Measurements from ENCODE around the gene PRM1.
"Not testable (repeated sequence)": the region's sequence is repeated elsewhere in the genome, so short reads cannot be mapped to it uniquely, and the experiment has no call there.

The PRM1 gene

DNA sequence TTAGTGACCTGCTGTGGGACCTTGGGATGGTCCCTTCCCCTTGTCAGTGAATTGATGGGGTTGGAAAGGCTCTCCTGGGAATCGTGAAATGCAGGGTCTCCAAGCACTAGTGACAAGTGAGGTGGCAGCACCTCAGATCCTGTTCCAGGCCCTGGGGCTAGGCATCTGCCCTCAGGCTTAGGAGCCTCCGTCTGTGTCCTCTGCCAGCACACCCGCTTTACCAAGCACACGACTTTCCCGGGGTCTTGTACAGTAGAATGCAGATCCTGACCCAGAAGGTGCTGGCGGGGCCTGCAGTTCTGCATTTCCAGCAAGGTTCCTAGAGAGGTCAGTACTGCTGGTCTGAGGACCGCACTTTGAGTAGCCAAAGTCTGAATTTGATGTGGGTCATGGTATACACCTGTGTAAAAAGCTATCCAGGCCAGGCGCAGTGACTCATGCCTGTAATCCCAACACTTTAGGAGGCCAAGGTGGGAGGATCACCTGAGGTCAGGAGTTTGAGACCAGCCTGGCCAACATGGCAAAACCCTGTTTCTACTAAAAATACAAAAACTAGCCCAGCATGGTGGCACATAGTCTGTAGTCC, 33.3 kb upstream of the PRM1 start:
- DNase-seq (ENCODE audit: low read depth) = no peak

GRCh38 chr16:11313493-11314308, 32.6 kb upstream of the PRM1 start:
- no peak for DNase-seq (ENCODE audit: low read depth)

GRCh38 chr16:11312718-11313492, 31.8 kb upstream of the PRM1 start:
- no peak for DNase-seq (ENCODE audit: low read depth)

DNA sequence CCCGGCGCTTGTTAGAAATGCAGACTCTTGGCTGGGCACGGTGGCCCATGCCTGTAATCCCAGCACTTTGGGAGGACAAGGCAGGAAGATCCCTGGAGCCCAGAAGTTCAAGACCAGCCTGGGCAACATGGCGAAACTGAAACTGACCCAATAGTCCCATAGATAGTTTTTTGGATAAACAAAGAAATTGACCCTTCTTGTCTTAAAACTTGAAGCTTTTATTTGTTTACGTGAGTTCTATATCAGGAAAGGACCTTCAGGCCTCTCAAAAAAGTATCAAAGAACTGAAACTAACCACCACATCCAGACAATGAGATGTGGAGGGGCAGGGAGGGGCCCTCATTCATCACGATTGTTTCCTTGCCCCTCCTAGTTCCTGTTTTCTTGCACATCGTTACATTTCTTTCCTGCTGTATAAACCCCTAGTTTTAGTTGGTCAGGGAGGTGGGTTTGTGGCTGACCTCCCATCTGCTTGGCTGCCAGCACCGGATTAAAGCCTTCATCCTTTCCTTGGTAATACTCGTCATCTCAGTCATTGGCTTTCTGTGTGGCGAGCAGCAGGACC, 29.9 kb upstream of the PRM1 start:
- DNase-seq (ENCODE audit: low read depth) = no peak

GRCh38 chr16:11310634-11310977, 29.5 kb upstream of the PRM1 start:
- no peak for DNase-seq (ENCODE audit: low read depth)

DNA sequence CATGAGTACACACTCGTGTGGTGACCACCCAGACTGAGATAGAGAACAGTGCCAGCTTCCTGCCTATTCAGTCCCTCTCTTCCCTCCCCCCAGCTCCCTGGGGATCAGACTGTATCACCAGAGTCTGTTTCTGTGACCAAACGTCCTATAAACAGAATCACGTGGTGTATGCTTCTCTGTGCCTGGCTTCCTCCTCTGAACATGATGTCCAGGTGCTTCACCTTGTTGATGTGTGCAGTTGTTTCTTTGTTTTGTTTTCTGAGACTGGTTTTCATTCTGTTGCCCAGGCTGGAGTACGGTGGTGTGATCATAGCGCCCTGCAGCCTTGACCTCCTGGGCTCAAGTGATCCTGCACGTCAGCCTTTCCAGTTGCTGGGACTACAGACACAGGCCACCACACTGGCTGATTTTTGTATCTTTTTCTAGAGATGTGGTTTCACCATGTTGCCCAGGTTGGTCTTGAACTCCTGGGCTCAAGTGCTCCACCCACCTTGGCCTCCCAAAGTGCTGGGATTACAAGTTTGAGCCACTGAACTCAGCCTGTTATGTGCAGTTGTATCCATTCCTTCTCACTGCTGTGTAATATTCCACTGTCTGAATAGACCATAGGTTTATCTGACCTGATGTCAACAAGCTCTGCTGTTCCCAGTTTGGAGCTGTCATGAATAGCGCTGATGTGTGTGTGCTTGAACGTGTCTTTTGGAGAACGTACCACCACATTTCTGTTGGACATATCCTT, 28.9 kb upstream of the PRM1 start:
- no peak for DNase-seq (ENCODE audit: low read depth)

- no peak for DNase-seq (ENCODE audit: low read depth)
Observed at GRCh38 chr16:11308493-11309283, 27.6 kb upstream of the PRM1 start.

DNA sequence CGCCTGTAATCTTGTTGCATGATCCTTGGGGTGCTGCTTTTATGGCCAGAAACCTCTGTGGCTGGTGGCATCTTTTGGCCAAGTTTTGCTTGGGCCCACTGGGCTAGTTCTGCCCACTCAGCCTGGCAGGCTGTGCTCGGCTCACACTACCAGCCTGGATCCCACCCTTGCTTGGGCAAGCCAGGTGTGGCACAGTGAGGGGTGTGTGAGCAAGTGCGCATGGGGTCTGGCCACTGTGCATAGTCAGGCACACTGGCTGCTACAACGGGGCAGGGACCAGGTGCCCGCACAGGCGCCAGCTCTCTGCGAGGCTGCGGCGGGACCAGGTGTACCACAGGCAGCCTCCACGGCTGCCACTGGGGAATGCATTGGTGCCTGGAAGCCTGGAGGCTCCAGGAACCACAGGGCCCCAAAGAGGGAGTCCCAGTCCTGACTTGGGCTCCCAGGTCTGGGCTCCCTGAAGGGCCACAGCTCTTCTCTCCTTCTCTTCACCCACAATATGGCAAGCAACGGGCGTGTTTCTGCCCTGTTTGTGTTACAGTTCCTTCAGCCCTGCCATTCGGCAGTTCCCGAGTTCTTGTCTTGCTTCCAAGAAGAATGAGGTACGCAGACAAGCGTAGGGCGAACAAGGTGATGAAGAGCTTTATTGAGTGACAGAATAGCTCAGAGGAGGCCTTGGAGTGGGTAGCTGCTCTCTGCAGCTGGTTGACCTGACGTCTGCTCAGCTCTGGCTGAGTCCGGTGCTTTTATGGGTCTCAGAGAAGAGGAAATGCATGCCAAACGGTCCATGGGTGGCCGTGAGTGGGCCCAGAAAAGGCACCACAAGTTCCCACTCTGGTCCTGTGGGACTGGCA, 26.7 kb upstream of the PRM1 start:
- no peak for DNase-seq (ENCODE audit: low read depth)

GRCh38 chr16:11306997-11307638, 26.0 kb upstream of the PRM1 start:
- DNase-seq (ENCODE audit: low read depth) = no peak

- DNase-seq (ENCODE audit: low read depth) = no peak
Observed at GRCh38 chr16:11306381-11306780, 25.3 kb upstream of the PRM1 start.

GRCh38 chr16:11303405-11304138, 22.4 kb upstream of the PRM1 start:
- DNase-seq (ENCODE audit: low read depth) = no peak

DNA sequence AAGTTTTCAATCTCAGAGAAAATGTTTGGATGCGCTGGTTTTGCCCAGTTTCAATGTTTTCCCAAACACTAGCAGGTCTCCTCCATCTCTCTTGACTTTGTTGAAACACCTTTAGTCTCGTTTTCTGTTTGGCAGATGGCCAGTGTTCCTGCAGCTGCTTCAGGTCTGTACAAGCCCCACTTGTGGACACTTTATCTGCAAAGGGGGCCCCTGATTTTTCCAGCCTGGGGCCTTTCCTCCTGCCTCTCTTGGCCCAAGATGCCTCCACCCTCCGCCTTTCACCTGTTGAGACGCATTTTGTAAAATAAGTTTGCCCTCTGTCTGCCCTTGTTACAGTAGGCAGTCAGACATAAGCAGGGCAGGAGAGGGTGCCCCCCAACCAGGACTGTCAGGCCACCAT, 21.8 kb upstream of the PRM1 start:
- DNase-seq (ENCODE audit: low read depth) = no peak

- no peak for DNase-seq (ENCODE audit: low read depth)
Observed at GRCh38 chr16:11301645-11302501, 20.7 kb upstream of the PRM1 start.

- no peak for DNase-seq (ENCODE audit: low read depth)
Observed at GRCh38 chr16:11300560-11300892, 19.4 kb upstream of the PRM1 start.

DNA sequence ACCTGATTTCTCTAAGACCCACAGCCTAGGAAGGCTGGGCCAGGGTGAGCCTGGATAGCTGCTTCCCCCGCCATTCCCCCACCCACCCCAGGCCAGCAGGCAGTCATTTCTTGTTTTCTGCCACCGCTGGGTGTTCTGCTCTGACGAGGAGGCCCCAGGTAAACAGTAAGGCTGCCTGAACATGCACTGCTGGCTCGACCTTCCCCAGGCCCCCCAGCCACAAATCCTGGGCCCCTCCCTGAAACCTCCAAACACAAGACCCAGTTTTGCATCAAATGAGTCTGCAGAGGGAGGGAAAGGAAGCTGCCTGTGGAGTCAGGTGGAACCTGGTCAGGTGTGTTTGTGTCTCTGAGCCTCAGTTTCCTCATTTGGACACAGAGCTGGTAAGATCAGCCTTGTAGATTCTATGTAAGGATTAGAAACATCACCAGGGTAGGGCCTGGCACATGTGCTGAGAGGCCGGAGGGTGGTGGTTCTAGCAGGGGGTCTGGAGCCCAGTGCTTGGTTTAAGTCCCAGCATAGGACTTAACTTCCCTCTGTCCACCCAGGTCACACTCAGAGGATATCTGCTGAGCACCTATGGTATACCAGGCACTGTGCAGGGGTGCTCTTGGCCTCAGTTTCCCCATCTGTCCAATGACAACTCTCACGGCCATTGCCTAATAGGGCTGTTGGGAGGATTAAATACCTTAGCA, 18.9 kb upstream of the PRM1 start:
- DNase-seq (ENCODE audit: low read depth) = no peak

- DNase-seq (ENCODE audit: low read depth) = not testable (repeated sequence)
Observed at GRCh38 chr16:11298950-11299547, 17.9 kb upstream of the PRM1 start.

Measured in T-helper 22 cell (primary cell).